Spleen (tissue), 7 donors: ENCODE measurements around the gene C3orf38.

ENCODE experiments used
- CTCF ChIP-seq, 11 experiments: fragments of 200-600 bp in 7 of 11; fragments of 450-650 bp in 4 of 11; sonication (generic) in 4 of 11; IDR thresholded peaks in 8 of 11; conservative IDR thresholded peaks in 3 of 11; 1 replicate in 7 of 11; 2 replicates in 4 of 11; pipeline versions ENCODE4 v1.4.0 to v1.8.0; 2016 to 2021; ENCODE audit warnings: antibody characterized with exemption in 11 of 11, inconsistent platforms in 4 of 11, mild to moderate bottlenecking in 1 of 11
- POLR2A ChIP-seq, 3 donors: fragments of 450-650 bp; IDR thresholded peaks; one replicate each; pipeline ENCODE4 v1.5.1; 2017; ENCODE audit warnings: antibody characterized with exemption in 3 of 3, mild to moderate bottlenecking in 1 of 3
- donor health status: DM: no; HTN: no; CAD: no; lungs with moderate emphysema.
- donor health status: DM: no; HTN: no; CAD: no.
- donor health status: DM: no; HTN: no; CAD: no.

- TF ChIP-seq CTCF (IDR thresholded peaks at IDR 0.05 in 8 of 11, conservative IDR thresholded peaks at IDR 0.05 in 3 of 11): no peak
- no peak for TF ChIP-seq POLR2A (IDR thresholded peaks at IDR 0.05)
These were observed 46.2 kb downstream of the C3orf38 start for GRCh38 chr3:88195951-88196434.
